ENCODE results near the gene GDPD2. TPM values are rescaled to one million over a fixed set of nuclear protein-coding genes. Genes with fewer than 3 reads are reported as not detected.

GDPD2 gene
- total and polyA plus RNA-seq, 2 of the 13 experiments (the other 11 are each of a cell fraction or from before 2014, with no cell fraction given) = 0.04 to 0.08 TPM

DNA sequence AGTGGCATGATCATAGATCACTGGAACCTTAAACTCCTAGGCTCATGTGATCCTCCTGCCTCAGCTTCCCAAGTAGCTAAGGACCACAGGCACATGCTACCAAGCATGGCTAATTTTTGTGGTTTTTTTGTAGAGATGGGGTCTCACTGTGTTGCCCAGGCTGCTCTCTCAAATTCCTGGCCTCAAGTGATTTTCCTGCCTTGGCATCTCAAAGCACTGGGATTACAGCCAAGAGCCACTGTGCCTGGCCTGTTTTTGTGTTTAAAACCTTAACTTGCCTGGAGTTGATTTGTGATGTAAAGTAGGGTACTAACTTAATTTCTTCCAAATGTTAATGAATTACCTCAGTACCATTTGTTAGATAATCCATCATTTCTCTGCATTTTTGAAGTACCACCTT lies 43.9 kb downstream of the GDPD2 start:
- CTCF ChIA-PET (ENCODE audit: low intra/inter-chr PET ratio, low total read pairs) = no interaction called here
- in situ Hi-C loops (cut with HindIII; ENCODE audit: extremely low pct_ligation_motif_present, low pct_unique_long_range_greater_than_20kb) = no loop called here

More for the DNA sequence above, 43.9 kb downstream of the GDPD2 start:
- Histone ChIP-seq H3K4me2 (ENCODE audit: low read depth, low read length) (no peak overlapping the region), H3K27me3 (ENCODE audit: control insufficient read depth in 1 of 2, insufficient read depth in 2 of 2, low read length in 2 of 2) (no peaks in the 10 kb centered on the region), H2AFZ (ENCODE audit: low read length) (no peak overlapping the region), H3K9ac (ENCODE audit: insufficient read depth, low read depth, low read length) (no peak overlapping the region), H3K4me1 (ENCODE audit: insufficient read depth, low read length) (no peaks in the 10 kb centered on the region), H3K36me3 (replicated peaks in 1 of 2; ENCODE audit: control insufficient read depth in 1 of 2, insufficient read depth in 2 of 2, low read length in 2 of 2) (no peaks in the 10 kb centered on the region), H3K4me3 (replicated peaks in 1 of 3; ENCODE audit: insufficient read depth in 1 of 3, low read depth in 2 of 3, low read length in 3 of 3) (no peak overlapping the region), H3K27ac (ENCODE audit: extremely low read length, insufficient read depth, low read length) (no peak overlapping the region), H3K79me2 (ENCODE audit: insufficient read depth, low read length) (no peaks in the 10 kb centered on the region), H3K9me3 (ENCODE audit: low read length) (no peaks in the 10 kb centered on the region), H4K20me1 (ENCODE audit: insufficient read depth, low read length) (no peaks in the 10 kb centered on the region)
- POLR2A ChIA-PET = no interaction called here
- intact Hi-C loops (cut with micrococcal nuclease; ENCODE audit: unreplicated experiment) = no loop called here
- DNase-seq (ENCODE audit: low spot score) (no peak), ATAC-seq (no peak), FAIRE-seq (no peak)
- TF ChIP-seq CEBPG (CRISPR knock-in tag; IDR thresholded peaks at IDR 0.05) (no peak), HOXD1 (CRISPR knock-in tag; IDR thresholded peaks at IDR 0.05) (no peak), GTF2F1 (IDR thresholded peaks at IDR 0.05; ENCODE audit: low read length) (no peak), SIX1 (CRISPR knock-in tag; IDR thresholded peaks at IDR 0.05; ENCODE audit: borderline replicate concordance) (no peak), FOXA3 (CRISPR knock-in tag; IDR thresholded peaks at IDR 0.05) (no peak), ZNF557 (CRISPR knock-in tag; IDR thresholded peaks at IDR 0.05) (no peak), ZNF143 (CRISPR knock-in tag; IDR thresholded peaks at IDR 0.05) (no peak), PAWR (CRISPR knock-in tag; IDR thresholded peaks at IDR 0.05; ENCODE audit: borderline replicate concordance) (no peak), SRY (CRISPR knock-in tag; IDR thresholded peaks at IDR 0.05) (no peak)
- TF ChIP-seq, protein P1, sequence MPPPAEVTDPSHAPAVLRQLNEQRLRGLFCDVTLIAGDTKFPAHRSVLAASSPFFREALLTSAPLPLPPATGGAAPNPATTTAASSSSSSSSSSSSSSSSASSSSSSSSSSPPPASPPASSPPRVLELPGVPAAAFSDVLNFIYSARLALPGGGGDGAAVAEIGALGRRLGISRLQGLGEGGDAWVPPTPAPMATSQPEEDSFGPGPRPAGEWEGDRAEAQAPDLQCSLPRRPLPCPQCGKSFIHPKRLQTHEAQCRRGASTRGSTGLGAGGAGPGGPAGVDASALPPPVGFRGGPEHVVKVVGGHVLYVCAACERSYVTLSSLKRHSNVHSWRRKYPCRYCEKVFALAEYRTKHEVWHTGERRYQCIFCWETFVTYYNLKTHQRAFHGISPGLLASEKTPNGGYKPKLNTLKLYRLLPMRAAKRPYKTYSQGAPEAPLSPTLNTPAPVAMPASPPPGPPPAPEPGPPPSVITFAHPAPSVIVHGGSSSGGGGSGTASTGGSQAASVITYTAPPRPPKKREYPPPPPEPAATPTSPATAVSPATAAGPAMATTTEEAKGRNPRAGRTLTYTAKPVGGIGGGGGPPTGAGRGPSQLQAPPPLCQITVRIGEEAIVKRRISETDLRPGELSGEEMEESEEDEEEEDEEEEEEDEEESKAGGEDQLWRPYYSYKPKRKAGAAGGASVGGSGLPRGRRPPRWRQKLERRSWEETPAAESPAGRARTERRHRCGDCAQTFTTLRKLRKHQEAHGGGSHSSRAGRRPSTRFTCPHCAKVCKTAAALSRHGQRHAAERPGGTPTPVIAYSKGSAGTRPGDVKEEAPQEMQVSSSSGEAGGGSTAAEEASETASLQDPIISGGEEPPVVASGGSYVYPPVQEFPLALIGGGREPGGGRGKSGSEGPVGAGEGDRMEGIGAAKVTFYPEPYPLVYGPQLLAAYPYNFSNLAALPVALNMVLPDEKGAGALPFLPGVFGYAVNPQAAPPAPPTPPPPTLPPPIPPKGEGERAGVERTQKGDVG (CRISPR knock-in tag; IDR thresholded peaks at IDR 0.05; ENCODE audit: borderline replicate concordance) = no peak
- TF ChIP-seq, protein P2, sequence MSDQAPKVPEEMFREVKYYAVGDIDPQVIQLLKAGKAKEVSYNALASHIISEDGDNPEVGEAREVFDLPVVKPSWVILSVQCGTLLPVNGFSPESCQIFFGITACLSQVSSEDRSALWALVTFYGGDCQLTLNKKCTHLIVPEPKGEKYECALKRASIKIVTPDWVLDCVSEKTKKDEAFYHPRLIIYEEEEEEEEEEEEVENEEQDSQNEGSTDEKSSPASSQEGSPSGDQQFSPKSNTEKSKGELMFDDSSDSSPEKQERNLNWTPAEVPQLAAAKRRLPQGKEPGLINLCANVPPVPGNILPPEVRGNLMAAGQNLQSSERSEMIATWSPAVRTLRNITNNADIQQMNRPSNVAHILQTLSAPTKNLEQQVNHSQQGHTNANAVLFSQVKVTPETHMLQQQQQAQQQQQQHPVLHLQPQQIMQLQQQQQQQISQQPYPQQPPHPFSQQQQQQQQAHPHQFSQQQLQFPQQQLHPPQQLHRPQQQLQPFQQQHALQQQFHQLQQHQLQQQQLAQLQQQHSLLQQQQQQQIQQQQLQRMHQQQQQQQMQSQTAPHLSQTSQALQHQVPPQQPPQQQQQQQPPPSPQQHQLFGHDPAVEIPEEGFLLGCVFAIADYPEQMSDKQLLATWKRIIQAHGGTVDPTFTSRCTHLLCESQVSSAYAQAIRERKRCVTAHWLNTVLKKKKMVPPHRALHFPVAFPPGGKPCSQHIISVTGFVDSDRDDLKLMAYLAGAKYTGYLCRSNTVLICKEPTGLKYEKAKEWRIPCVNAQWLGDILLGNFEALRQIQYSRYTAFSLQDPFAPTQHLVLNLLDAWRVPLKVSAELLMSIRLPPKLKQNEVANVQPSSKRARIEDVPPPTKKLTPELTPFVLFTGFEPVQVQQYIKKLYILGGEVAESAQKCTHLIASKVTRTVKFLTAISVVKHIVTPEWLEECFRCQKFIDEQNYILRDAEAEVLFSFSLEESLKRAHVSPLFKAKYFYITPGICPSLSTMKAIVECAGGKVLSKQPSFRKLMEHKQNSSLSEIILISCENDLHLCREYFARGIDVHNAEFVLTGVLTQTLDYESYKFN (CRISPR knock-in tag; conservative IDR thresholded peaks at IDR 0.05) = no peak
- no TSS peak for BruUV-seq (replicated peaks)

All from HepG2 (cell line).